Dendritic cell treated with granulocyte-macrophage colony-stimulating factor and Interleukin-4, amounts not matched to agents 40 ng/mL and 50 ng/mL, for 4 days (primary cell): ENCODE measurements around the gene PODNL1.
"Not testable (repeated sequence)": the region's sequence is repeated elsewhere in the genome, so short reads cannot be mapped to it uniquely, and the experiment has no call there.

Source experiments
- H3K27ac Mint-ChIP-seq: one replicate; pipeline ENCODE4 v1.8.0; 2022; ENCODE audit warnings: mild to moderate bottlenecking, mixed read lengths
- H3K27me3 Mint-ChIP-seq: one replicate; pipeline ENCODE4 v1.8.0; 2022; ENCODE audit warnings: mild to moderate bottlenecking, mixed read lengths
- H3K36me3 Mint-ChIP-seq: one replicate; pipeline ENCODE4 v1.8.0; 2022; ENCODE audit warnings: low read depth, mixed read lengths
- H3K4me1 Mint-ChIP-seq: one replicate; pipeline ENCODE4 v1.8.0; 2022; ENCODE audit warnings: low read depth, mixed read lengths
- H3K4me3 Mint-ChIP-seq: one replicate; pipeline ENCODE4 v1.8.0; 2022; ENCODE audit warnings: mild to moderate bottlenecking, moderate library complexity, mixed read lengths
- H3K9me3 Mint-ChIP-seq: one replicate; pipeline ENCODE4 v1.8.0; 2022; ENCODE audit warnings: mixed read lengths
- intact Hi-C: fragments of 100-400 bp; cut with micrococcal nuclease; formaldehyde crosslinking; loops from one replicate; pipeline ENCODE4 v1.15.0; 2022

Gene PODNL1

DNA sequence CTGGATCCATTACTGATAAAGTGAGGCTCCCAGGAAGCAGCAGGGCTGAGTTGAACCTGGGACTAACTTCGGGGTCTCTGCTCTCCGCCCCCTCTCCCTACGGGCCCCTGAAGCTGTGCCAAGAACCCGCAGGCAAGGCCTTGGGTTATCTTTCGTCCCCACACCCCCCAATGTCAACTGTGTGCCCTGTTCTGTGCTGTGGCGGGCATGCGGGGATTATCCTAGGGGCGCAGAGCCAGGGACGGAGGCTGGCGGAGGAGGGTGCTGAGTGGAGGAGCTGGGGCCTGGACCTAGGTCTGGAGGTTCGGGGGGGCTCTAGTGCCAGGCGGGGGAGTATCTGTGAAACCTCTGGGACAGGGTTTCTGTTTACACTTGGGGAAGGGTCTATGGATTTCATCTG is 41.5 kb upstream of the PODNL1 start:
- Mint-ChIP-seq H3K9me3 (no peaks in the 10 kb centered on the region), H3K36me3 (peaks cover 75% of the 10 kb centered on the region), H3K4me3 (peak overlapping the region; percentile 70), H3K27ac (peak overlapping the region; percentile 86), H3K27me3 (no peaks in the 10 kb centered on the region), H3K4me1 (peaks cover 51% of the 10 kb centered on the region)
- intact Hi-C loops, result loop anchor here (2.0 kb wide), 1 partner anchor 25 kb away; no protein-coding TSS in a partner anchor

DNA sequence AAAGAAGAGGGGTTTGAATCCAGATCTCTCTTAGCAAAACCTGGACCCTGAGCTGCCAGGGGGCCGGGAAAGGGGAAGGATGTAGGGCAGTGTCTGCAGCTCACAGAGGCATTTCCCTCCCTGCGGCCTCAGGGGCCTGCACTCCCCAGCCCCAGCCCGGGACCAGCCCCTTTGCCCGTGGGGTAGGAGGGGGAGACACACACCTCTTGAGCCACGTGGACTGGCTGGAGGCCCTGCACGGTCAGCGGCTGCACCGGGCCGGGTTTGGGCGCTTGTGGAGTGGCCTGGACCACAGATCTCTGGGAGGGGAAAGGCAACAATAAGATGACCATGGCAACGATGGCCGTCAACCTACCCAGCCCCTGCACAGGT is 41.0 kb upstream of the PODNL1 start:
- Mint-ChIP-seq H3K9me3 (no peaks in the 10 kb centered on the region), H3K27me3 (no peaks in the 10 kb centered on the region), H3K27ac (peak overlapping the region; percentile 86), H3K36me3 (peaks cover 80% of the 10 kb centered on the region), H3K4me3 (peak overlapping the region; percentile 70), H3K4me1 (peaks cover 46% of the 10 kb centered on the region)
- intact Hi-C loops, result loop anchor here (2.0 kb wide), 1 partner anchor 26 kb away; no protein-coding TSS in a partner anchor

DNA sequence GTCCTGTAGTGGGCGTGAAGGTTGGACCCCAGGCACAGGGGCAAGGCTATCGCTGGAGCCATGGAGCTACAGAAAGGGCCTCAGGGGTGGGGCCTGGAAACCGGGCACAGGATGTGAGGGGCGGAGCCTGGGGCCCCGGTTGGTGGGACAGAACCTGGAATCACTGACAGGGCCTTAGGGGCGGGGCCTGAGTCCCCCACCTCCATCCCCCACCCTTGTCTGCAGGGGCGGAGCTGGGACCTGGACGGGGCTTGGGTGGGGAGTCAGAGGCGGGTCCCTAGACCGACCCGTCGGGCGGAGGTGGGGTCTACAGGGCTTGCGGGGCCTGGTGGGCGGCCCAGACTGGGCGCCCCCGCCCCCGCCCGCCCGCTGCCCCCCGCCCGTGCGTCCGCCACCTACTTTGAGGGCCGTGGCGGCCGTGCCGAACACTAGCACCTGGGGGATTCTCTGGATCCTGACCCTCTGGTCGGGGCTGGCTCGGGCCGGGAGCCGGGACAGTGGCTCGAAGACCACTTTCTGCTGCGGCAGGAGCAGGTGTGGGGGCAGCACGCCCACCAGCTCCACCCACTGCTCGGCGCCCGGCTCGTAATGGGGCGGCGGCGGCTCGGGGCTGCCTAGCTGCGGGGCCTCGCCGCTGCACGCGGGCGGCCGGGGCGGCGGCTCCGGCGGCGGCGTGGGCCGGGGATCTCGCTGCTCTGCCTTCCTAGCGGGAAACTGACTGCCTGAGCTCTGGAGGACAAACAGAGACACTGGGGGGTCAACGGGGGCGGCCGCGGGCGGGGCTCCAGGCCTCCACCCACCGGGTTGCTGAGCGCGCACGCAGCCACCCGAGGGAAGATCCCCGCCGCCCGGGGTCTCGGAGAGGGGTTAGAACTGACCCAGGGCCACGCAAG is 40.4 kb upstream of the PODNL1 start:
- Mint-ChIP-seq H3K9me3 (no peaks in the 10 kb centered on the region), H3K4me3 (peak overlapping the region; percentile 71), H3K27me3 (no peaks in the 10 kb centered on the region), H3K36me3 (peaks cover 85% of the 10 kb centered on the region), H3K4me1 (peaks cover 45% of the 10 kb centered on the region), H3K27ac (peak overlapping the region; percentile 86)
- intact Hi-C loops, result loop anchor here (2.0 kb wide), 1 partner anchor 26 kb away; no protein-coding TSS in a partner anchor

GRCh38 chr19:13977803-13978202 is 39.6 kb upstream of the PODNL1 start:
- Mint-ChIP-seq H3K36me3 (peaks cover 83% of the 10 kb centered on the region), H3K27ac (peak overlapping the region; percentile 86), H3K4me3 (peak overlapping the region; percentile 71), H3K4me1 (peaks cover 45% of the 10 kb centered on the region), H3K27me3 (no peaks in the 10 kb centered on the region), H3K9me3 (no peaks in the 10 kb centered on the region)
- intact Hi-C loops, result loop anchor here (2.0 kb wide), 1 partner anchor 27 kb away; no protein-coding TSS in a partner anchor

DNA sequence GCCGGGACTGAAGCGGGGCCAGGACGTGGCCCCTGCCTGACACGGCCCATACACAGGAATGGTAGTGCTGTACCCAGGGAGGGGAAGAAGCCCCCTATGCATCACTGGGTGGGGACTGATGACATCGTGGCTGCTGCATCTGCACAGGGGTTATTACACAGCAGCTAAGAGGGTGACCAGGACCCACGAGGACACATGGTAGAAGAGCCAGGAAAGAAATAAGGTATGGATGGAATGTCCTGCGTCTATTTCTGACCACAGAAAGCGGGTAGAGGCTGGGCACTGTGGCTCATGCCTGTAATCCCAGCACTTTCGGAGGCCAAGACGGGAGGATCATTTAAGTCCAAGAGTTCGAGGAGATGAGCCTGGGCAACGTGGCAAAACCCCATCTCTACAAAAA is 38.2 kb upstream of the PODNL1 start:
- Mint-ChIP-seq H3K4me1 (peaks cover 38% of the 10 kb centered on the region), H3K4me3 (no peak overlapping the region), H3K36me3 (peaks cover 79% of the 10 kb centered on the region), H3K9me3 (no peaks in the 10 kb centered on the region), H3K27ac (peak overlapping the region; percentile 1), H3K27me3 (no peaks in the 10 kb centered on the region)
- intact Hi-C loops, result no loop called here

DNA sequence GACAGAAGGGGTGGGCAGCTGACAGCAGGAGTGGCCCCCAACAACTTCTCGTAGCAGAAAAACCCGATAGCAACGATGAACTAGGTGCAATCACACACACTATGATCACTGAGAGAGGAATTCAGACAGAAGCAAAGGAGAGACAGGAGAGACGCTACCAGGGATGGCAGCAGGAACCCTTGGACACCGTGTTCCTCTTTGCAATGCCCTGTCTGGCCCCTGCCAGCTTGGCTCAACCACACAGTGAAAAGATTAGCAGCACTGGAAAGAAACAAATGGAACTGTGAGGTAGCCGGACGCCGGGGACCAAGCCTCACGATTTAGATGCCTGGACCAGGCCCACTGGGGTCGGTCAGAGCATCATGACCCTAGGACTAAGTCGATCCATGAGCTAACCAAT is 37.7 kb upstream of the PODNL1 start:
- intact Hi-C loops, result no loop called here
- peaks cover 32% of the 10 kb centered on the region for H3K4me1 Mint-ChIP-seq
- no peak overlapping the region for H3K4me3 Mint-ChIP-seq
- no peaks in the 10 kb centered on the region for H3K9me3 Mint-ChIP-seq
- no peaks in the 10 kb centered on the region for H3K27me3 Mint-ChIP-seq
- peaks cover 80% of the 10 kb centered on the region for H3K36me3 Mint-ChIP-seq
- H3K27ac Mint-ChIP-seq, result no peak overlapping the region

- Mint-ChIP-seq H3K4me3 (no peak overlapping the region), H3K27ac (no peak overlapping the region), H3K27me3 (no peaks in the 10 kb centered on the region), H3K4me1 (peaks cover 15% of the 10 kb centered on the region), H3K36me3 (peaks cover 83% of the 10 kb centered on the region), H3K9me3 (no peaks in the 10 kb centered on the region)
- intact Hi-C loops, result no loop called here
Observed at GRCh38 chr19:13974073-13974472, 35.9 kb upstream of the PODNL1 start.

DNA sequence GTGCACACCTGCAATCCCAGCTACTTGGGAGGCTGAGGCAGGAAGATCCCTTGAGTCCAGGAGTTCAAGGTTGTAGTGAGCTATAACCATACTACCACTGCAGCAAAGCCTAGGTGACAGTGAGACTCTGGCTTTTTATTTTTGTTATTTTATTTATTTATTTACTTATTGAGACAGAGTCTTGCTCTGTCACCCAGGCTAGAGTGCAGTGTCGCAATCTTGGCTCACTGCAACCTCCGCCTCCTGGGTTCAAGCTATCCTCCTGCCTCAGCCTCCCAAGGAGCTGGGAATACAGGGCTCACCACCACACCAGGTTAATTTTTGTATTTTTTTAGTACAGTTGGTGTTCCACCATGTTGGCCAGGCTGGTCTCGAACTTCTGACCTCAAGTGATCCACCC is 35.3 kb upstream of the PODNL1 start:
- intact Hi-C loops, H3K27ac Mint-ChIP-seq, H3K27me3 Mint-ChIP-seq, H3K9me3 Mint-ChIP-seq, H3K4me3 Mint-ChIP-seq: not testable (repeated sequence)
- H3K4me1 Mint-ChIP-seq, result peaks cover 13% of the 10 kb centered on the region
- peaks cover 89% of the 10 kb centered on the region for H3K36me3 Mint-ChIP-seq

GRCh38 chr19:13972368-13973155 is 34.3 kb upstream of the PODNL1 start:
- no peak overlapping the region for H3K4me3 Mint-ChIP-seq
- peaks cover 93% of the 10 kb centered on the region for H3K36me3 Mint-ChIP-seq

DNA sequence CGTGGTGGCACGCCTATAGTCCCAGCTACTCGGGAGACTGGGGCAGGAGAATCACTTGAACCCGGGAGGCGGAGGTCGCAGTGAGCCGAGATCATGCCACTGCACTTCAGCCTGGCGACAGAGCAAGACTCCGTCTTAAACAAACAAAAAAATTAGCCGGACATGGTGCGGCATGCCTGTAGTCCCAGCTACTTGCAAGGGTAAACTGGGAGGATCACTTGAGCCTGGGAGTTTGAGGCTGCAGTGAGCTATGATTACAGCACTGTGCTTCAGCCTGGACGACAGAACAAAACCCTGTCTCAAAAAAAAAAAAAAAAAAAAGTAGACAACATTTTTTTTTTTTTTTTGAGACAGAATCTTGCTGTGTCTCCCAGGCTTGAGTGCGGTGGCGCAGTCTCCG is 33.7 kb upstream of the PODNL1 start:
- intact Hi-C loops, H3K27ac Mint-ChIP-seq: not testable (repeated sequence)

More at GRCh38 chr19:13972368-13973155, 34.3 kb upstream of the PODNL1 start:
- peaks cover 7% of the 10 kb centered on the region for H3K4me1 Mint-ChIP-seq
- no peak overlapping the region for H3K27ac Mint-ChIP-seq
- no peaks in the 10 kb centered on the region for H3K9me3 Mint-ChIP-seq
- H3K27me3 Mint-ChIP-seq, result no peaks in the 10 kb centered on the region
- intact Hi-C loops, result no loop called here

DNA sequence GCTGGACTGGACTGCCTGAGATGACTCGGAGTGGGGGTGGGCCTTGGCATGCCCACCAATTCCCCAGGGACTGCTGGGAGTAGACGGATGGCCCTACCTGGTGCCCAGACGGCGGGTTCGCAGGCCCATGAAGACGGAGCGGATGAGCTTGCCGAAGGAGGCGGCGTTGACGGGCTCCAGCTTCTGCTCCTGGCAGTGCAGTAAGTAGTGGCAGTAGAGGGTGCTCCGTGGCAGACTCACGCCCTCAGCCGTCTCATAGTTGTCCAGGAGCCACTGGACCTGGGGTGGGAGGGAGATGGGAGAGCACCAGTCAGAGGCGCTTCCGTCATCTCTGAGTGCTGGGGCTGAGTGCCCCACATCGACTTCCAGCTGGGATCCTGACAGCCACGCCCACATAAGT is 31.7 kb upstream of the PODNL1 start:
- Mint-ChIP-seq H3K27ac (no peak overlapping the region), H3K36me3 (peaks cover 95% of the 10 kb centered on the region), H3K4me3 (no peak overlapping the region), H3K27me3 (no peaks in the 10 kb centered on the region), H3K9me3 (no peaks in the 10 kb centered on the region), H3K4me1 (no peaks in the 10 kb centered on the region)
- intact Hi-C loops, result no loop called here

More for the DNA sequence above, 33.7 kb upstream of the PODNL1 start:
- H3K4me3 Mint-ChIP-seq, H3K9me3 Mint-ChIP-seq, H3K27me3 Mint-ChIP-seq, H3K4me1 Mint-ChIP-seq: not testable (repeated sequence)
- H3K36me3 Mint-ChIP-seq, result peaks cover 95% of the 10 kb centered on the region

- H3K9me3 Mint-ChIP-seq, result no peaks in the 10 kb centered on the region
- peaks cover 95% of the 10 kb centered on the region for H3K36me3 Mint-ChIP-seq
- H3K27ac Mint-ChIP-seq, result no peak overlapping the region
- H3K4me1 Mint-ChIP-seq, result no peaks in the 10 kb centered on the region
- no peak overlapping the region for H3K4me3 Mint-ChIP-seq
- H3K27me3 Mint-ChIP-seq, result no peaks in the 10 kb centered on the region
- intact Hi-C loops, result no loop called here
Observed at GRCh38 chr19:13968999-13969398, 30.8 kb upstream of the PODNL1 start.

DNA sequence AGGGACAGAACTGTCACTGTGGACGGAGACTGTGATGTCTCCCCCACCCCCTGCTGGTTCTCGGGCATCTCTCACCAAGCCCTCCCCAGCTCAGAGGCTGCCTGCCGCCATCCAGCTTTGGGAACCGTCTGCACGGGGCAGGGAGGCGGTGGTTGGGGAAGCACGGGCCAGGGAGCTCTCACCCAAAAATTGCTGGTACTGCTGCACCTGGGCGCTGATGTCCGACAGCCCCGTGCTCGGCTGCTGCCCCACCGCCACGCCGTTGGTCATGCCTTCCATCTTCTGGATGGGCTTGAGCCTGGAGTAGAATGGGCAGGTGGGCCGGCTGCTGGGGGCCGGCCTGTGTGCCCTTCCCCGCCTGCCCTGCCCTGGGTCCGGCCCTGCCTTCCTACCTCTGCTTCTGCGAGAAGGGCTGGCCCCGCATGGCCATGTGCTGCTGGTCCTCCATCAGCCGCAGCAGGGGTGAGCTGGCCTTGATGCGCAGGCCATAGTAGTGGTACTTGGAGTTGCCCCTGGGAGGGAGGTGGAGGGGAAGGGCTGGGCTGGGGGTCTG is 30.2 kb upstream of the PODNL1 start:
- Mint-ChIP-seq H3K4me3 (no peak overlapping the region), H3K27me3 (no peaks in the 10 kb centered on the region), H3K9me3 (no peaks in the 10 kb centered on the region), H3K36me3 (peaks cover 96% of the 10 kb centered on the region), H3K27ac (no peak overlapping the region), H3K4me1 (no peaks in the 10 kb centered on the region)
- intact Hi-C loops, result no loop called here

GRCh38 chr19:13967206-13967605 is 29.0 kb upstream of the PODNL1 start:
- H3K27me3 Mint-ChIP-seq, H3K4me3 Mint-ChIP-seq, H3K9me3 Mint-ChIP-seq, intact Hi-C loops, H3K4me1 Mint-ChIP-seq, H3K27ac Mint-ChIP-seq: not testable (repeated sequence)
- H3K36me3 Mint-ChIP-seq, result peaks cover 96% of the 10 kb centered on the region
